GM19467 (cell line): ENCODE measurements around the gene SRSF5.

Experiments
- ATAC-seq: cut with Tn5 transposase; IDR thresholded peaks from one replicate; pipeline ENCODE4 v1.9.1; 2021; ENCODE audit warnings: mild to moderate bottlenecking, moderate library complexity; ENCODE audit not compliant: unreplicated experiment

The SRSF5 gene

GRCh38 chr14:69769623-69770022, 2.7 kb downstream of the SRSF5 start:
- no peak for ATAC-seq

GRCh38 chr14:69770559-69770958, 3.6 kb downstream of the SRSF5 start:
- ATAC-seq = no peak

GRCh38 chr14:69771136-69771535, 4.2 kb downstream of the SRSF5 start:
- no peak for ATAC-seq

GRCh38 chr14:69772082-69773017, 5.4 kb downstream of the SRSF5 start:
- no peak for ATAC-seq

- ATAC-seq = no peak
Measured at GRCh38 chr14:69773571-69774276, 6.8 kb downstream of the SRSF5 start.

- ATAC-seq = no peak
Measured at GRCh38 chr14:69775012-69775411, 8.1 kb downstream of the SRSF5 start.

- no peak for ATAC-seq
Measured at GRCh38 chr14:69776875-69777453, 10.0 kb downstream of the SRSF5 start.

- ATAC-seq = no peak
Measured at GRCh38 chr14:69779088-69779487, 12.1 kb downstream of the SRSF5 start.

GRCh38 chr14:69780092-69780491, 13.2 kb downstream of the SRSF5 start:
- no peak for ATAC-seq

GRCh38 chr14:69780952-69781351, 14.0 kb downstream of the SRSF5 start:
- no peak for ATAC-seq

GRCh38 chr14:69784942-69785341, 18.0 kb downstream of the SRSF5 start:
- ATAC-seq = no peak

- no peak for ATAC-seq
Measured at GRCh38 chr14:69786603-69787002, 19.7 kb downstream of the SRSF5 start.

GRCh38 chr14:69789118-69789640, 22.2 kb downstream of the SRSF5 start:
- ATAC-seq = no peak

- no peak for ATAC-seq
Measured at GRCh38 chr14:69792887-69793421, 26.0 kb downstream of the SRSF5 start.

GRCh38 chr14:69794791-69795190, 27.8 kb downstream of the SRSF5 start:
- ATAC-seq = no peak

GRCh38 chr14:69795691-69796090, 28.7 kb downstream of the SRSF5 start:
- no peak for ATAC-seq

GRCh38 chr14:69796797-69797500, 30.0 kb downstream of the SRSF5 start, which contains the start of gene SLC10A1:
Gene SLC10A1, minus strand, starts transcription at chr14:69797241. Its CDS starts 86 bp downstream, at chr14:69797155.
- ATAC-seq = no peak

- no peak for ATAC-seq
Measured at GRCh38 chr14:69797573-69798338, 30.8 kb downstream of the SRSF5 start.

- ATAC-seq = no peak
Measured at GRCh38 chr14:69798339-69798735, 31.4 kb downstream of the SRSF5 start.

GRCh38 chr14:69803753-69804152, 36.8 kb downstream of the SRSF5 start:
- ATAC-seq = no peak
